Astrocyte (in vitro differentiated cells and primary cell): ENCODE results near the gene GPC2. TPM values are rescaled to one million over a fixed set of nuclear protein-coding genes. Genes with fewer than 3 reads are reported as not detected.
"Not testable (repeated sequence)": the region's sequence is repeated elsewhere in the genome, so short reads cannot be mapped to it uniquely, and the experiment has no call there.

ENCODE experiments used
- DNase-seq: peaks from one replicate; pipeline ENCODE4 v3.0.0-alpha.2; 2010; ENCODE audit warnings: low read depth
- FAIRE-seq: peaks from 2 replicates; lab custom pipeline; 2011; peaks lifted over from hg19 to GRCh38; lab: Jason Lieb, UNC
- H2AFZ ChIP-seq: 2 replicates; pipeline ENCODE4 v1.6.0; 2012; ENCODE audit warnings: low read depth, low read length, inconsistent platforms
- H3K27ac ChIP-seq: 2 replicates; pipeline ENCODE4 v1.5.1; 2011; ENCODE audit warnings: low read depth, low read length, inconsistent platforms
- H3K27me3 ChIP-seq: 2 replicates; pipeline ENCODE4 v1.6.0; 2011; ENCODE audit warnings: low read length, inconsistent platforms; ENCODE audit not compliant: insufficient read depth
- H3K36me3 ChIP-seq: 2 replicates; pipeline ENCODE4 v1.5.1; 2011; ENCODE audit warnings: low read length, inconsistent platforms; ENCODE audit not compliant: insufficient read depth
- H3K4me1 ChIP-seq: 2 replicates; pipeline ENCODE4 v1.5.1; 2011; ENCODE audit warnings: low read length, inconsistent platforms; ENCODE audit not compliant: insufficient read depth
- H3K4me2 ChIP-seq: 2 replicates; pipeline ENCODE4 v1.6.0; 2012; ENCODE audit warnings: low read length, inconsistent platforms
- H3K4me3 ChIP-seq: 2 replicates; pipeline ENCODE4 v1.5.1; 2011; ENCODE audit warnings: low read depth, mild to moderate bottlenecking, low read length, inconsistent platforms; ENCODE audit not compliant: insufficient read depth
- H3K79me2 ChIP-seq: 2 replicates; pipeline ENCODE4 v1.6.0; 2012; ENCODE audit warnings: mild to moderate bottlenecking, low read length, inconsistent platforms; ENCODE audit not compliant: insufficient read depth
- H3K9ac ChIP-seq: 2 replicates; pipeline ENCODE4 v1.6.0; 2012; ENCODE audit warnings: mild to moderate bottlenecking, low read length, inconsistent platforms
- H3K9me3 ChIP-seq: 2 replicates; pipeline ENCODE4 v1.5.1; 2012; ENCODE audit warnings: low read depth, mild to moderate bottlenecking, low read length, inconsistent platforms; ENCODE audit not compliant: insufficient read depth
- H4K20me1 ChIP-seq: 2 replicates; pipeline ENCODE4 v1.6.0; 2012; ENCODE audit warnings: low read length, inconsistent platforms; ENCODE audit not compliant: insufficient read depth
- H3K27ac Mint-ChIP-seq: one replicate; pipeline ENCODE4 v1.8.0; 2021; ENCODE audit warnings: mild to moderate bottlenecking, mixed read lengths; ENCODE audit not compliant: unreplicated experiment
- H3K27me3 Mint-ChIP-seq: one replicate; pipeline ENCODE4 v1.8.0; 2021; ENCODE audit warnings: low read depth, mixed read lengths; ENCODE audit not compliant: unreplicated experiment
- H3K36me3 Mint-ChIP-seq: one replicate; pipeline ENCODE4 v1.8.0; 2021; ENCODE audit warnings: low read depth, mixed read lengths; ENCODE audit not compliant: unreplicated experiment
- H3K4me1 Mint-ChIP-seq: one replicate; pipeline ENCODE4 v1.8.0; 2021; ENCODE audit warnings: low read depth, mixed read lengths; ENCODE audit not compliant: unreplicated experiment
- H3K4me3 Mint-ChIP-seq: one replicate; pipeline ENCODE4 v1.8.0; 2021; ENCODE audit warnings: mild to moderate bottlenecking, moderate library complexity, mixed read lengths; ENCODE audit not compliant: unreplicated experiment
- H3K9me3 Mint-ChIP-seq: one replicate; pipeline ENCODE4 v1.8.0; 2021; ENCODE audit warnings: mild to moderate bottlenecking, mixed read lengths; ENCODE audit not compliant: unreplicated experiment
- CTCF ChIP-seq: IDR thresholded peaks from 2 replicates; pipeline ENCODE4 v1.5.1; 2011; ENCODE audit warnings: low read depth, mild to moderate bottlenecking, inconsistent platforms, low read length, moderate library complexity; ENCODE audit not compliant: insufficient read depth
- EZH2 ChIP-seq: IDR thresholded peaks from 2 replicates; pipeline ENCODE4 v1.6.1; 2012; ENCODE audit warnings: mild to moderate bottlenecking, low read length, inconsistent platforms; ENCODE audit not compliant: insufficient read depth
- total RNA-seq: library from RNA; stranded (reverse); gene quantifications from 2 replicates; pipeline ENCODE4 v1.2.1, GENCODE V29; 2021

The GPC2 gene
- total RNA-seq, 1 donor from 2014 or later: 7.6 TPM

- Mint-ChIP-seq H3K4me3 (no peak overlapping the region), H3K27me3 (no peaks in the 10 kb centered on the region), H3K9me3 (no peaks in the 10 kb centered on the region), H3K27ac (no peak overlapping the region), H3K36me3 (peaks cover 7% of the 10 kb centered on the region), H3K4me1 (peaks cover 5% of the 10 kb centered on the region)
- FAIRE-seq: no peak
- Histone ChIP-seq H3K9me3 (no peaks in the 10 kb centered on the region), H3K4me1 (no peaks in the 10 kb centered on the region), H3K79me2 (no peaks in the 10 kb centered on the region), H3K36me3 (no peaks in the 10 kb centered on the region), H3K27me3 (no peaks in the 10 kb centered on the region), H3K4me2 (no peak overlapping the region), H3K9ac (no peak overlapping the region), H4K20me1 (no peaks in the 10 kb centered on the region), H3K27ac (no peak overlapping the region), H2AFZ (no peak overlapping the region), H3K4me3 (no peak overlapping the region)
- DNase-seq: no peak
- no peak for TF ChIP-seq EZH2
- TF ChIP-seq CTCF: no peak
Observed at GRCh38 chr7:100221231-100221718, 44.1 kb upstream of the GPC2 start.

DNA sequence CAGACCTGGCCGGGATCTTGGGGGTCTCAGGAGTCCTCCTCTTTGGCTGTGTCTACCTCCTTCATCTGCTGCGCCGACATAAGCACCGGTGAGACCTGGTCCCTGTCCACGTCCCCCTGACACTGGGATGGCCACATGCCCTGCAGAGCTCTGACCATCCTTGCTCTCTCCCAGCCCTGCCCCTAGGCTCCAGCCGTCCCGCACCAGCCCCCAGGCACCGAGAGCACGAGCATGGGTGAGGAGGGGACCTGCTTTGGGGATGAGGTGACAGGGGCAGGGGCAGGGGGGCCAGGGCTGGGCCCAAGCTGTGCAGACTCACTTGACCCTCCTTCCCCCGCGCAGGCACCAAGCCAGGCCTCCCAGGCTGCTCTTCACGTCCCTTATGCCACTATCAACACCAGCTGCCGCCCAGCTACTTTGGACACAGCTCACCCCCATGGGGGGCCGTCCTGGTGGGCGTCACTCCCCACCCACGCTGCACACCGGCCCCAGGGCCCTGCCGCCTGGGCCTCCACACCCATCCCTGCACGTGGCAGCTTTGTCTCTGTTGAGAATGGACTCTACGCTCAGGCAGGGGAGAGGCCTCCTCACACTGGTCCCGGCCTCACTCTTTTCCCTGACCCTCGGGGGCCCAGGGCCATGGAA lies 43.5 kb upstream of the GPC2 start:
- H3K4me3 Mint-ChIP-seq: no peak overlapping the region
- peaks cover 7% of the 10 kb centered on the region for H3K36me3 Mint-ChIP-seq
- H3K27me3 Mint-ChIP-seq: no peaks in the 10 kb centered on the region
- FAIRE-seq (no peak), DNase-seq (no peak)
- Histone ChIP-seq H3K4me2 (no peak overlapping the region), H3K79me2 (no peaks in the 10 kb centered on the region), H4K20me1 (no peaks in the 10 kb centered on the region), H3K9me3 (no peaks in the 10 kb centered on the region), H3K4me1 (no peaks in the 10 kb centered on the region), H3K27me3 (no peaks in the 10 kb centered on the region), H3K9ac (no peak overlapping the region), H3K27ac (no peak overlapping the region), H3K36me3 (no peaks in the 10 kb centered on the region), H3K4me3 (no peak overlapping the region), H2AFZ (no peak overlapping the region)
- H3K27ac Mint-ChIP-seq: no peak overlapping the region
- H3K4me1 Mint-ChIP-seq: peaks cover 5% of the 10 kb centered on the region
- TF ChIP-seq CTCF (no peak), EZH2 (no peak)
- H3K9me3 Mint-ChIP-seq: no peaks in the 10 kb centered on the region

DNA sequence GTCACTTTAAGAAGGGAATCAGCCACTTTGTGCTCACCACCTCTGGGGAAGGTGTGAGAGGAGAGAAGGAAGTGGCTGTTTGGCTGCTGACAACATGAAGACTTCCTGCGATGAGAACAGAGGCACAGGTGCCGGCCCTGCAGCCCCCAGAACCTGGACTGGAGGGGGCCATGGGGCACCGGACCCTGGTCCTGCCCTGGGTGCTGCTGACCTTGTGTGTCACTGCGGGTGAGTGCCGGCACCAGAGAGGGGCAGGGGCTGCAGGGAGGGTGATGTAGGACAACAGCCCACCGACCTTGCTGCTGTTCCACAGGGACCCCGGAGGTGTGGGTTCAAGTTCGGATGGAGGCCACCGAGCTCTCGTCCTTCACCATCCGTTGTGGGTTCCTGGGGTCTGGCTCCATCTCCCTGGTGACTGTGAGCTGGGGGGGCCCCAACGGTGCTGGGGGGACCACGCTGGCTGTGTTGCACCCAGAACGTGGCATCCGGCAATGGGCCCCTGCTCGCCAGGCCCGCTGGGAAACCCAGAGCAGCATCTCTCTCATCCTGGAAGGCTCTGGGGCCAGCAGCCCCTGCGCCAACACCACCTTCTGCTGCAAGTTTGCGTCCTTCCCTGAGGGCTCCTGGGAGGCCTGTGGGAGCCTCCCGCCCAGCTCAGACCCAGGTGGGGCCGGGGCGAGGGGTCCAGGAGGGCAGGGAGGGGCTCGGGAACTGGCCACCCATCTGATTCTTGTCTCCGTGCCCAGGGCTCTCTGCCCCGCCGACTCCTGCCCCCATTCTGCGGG lies 42.8 kb upstream of the GPC2 start, which contains the start of gene PVRIG:
TSS of gene PVRIG (plus strand) at position 149 of the 785 bp plus-strand sequence. CDS start at position 171, 22 bp downstream.
- H3K27ac Mint-ChIP-seq: not testable (repeated sequence)

More for the DNA sequence above, 42.8 kb upstream of the GPC2 start, which contains the start of gene PVRIG:
- not testable (repeated sequence) for H3K4me3 Mint-ChIP-seq, H3K9ac ChIP-seq, H2AFZ ChIP-seq, H3K27ac ChIP-seq, H3K36me3 Mint-ChIP-seq, H3K27me3 ChIP-seq, H3K79me2 ChIP-seq, H3K9me3 Mint-ChIP-seq, H4K20me1 ChIP-seq, H3K9me3 ChIP-seq, H3K36me3 ChIP-seq, H3K4me1 Mint-ChIP-seq, H3K27me3 Mint-ChIP-seq, DNase-seq, H3K4me2 ChIP-seq, FAIRE-seq, H3K4me3 ChIP-seq, H3K4me1 ChIP-seq
